HG03565 (cell line): ENCODE measurements around the gene HMOX1.
"Not testable (repeated sequence)": the region's sequence is repeated elsewhere in the genome, so short reads cannot be mapped to it uniquely, and the experiment has no call there.

ENCODE experiments used
- ATAC-seq: cut with Tn5 transposase; IDR thresholded peaks from one replicate; pipeline ENCODE4 v1.9.1; 2021; ENCODE audit warnings: mild to moderate bottlenecking, moderate library complexity; ENCODE audit not compliant: unreplicated experiment

HMOX1 gene

GRCh38 chr22:35378621-35379020, 2.3 kb upstream of the HMOX1 start:
- no peak for ATAC-seq

- no peak for ATAC-seq
Measured at GRCh38 chr22:35379146-35379993, 1.5 kb upstream of the HMOX1 start.

GRCh38 chr22:35380013-35380412, 883 bp upstream of the HMOX1 start:
- no peak for ATAC-seq

- no peak for ATAC-seq
Measured at GRCh38 chr22:35381424-35382009, 621 bp downstream of the HMOX1 start.

- ATAC-seq: no peak
Measured at GRCh38 chr22:35383679-35384071, 2.8 kb downstream of the HMOX1 start.

GRCh38 chr22:35384527-35384926, 3.6 kb downstream of the HMOX1 start:
- no peak for ATAC-seq

- no peak for ATAC-seq
Measured at GRCh38 chr22:35384975-35385588, 4.2 kb downstream of the HMOX1 start.

GRCh38 chr22:35386670-35387288, 5.9 kb downstream of the HMOX1 start:
- no peak for ATAC-seq

GRCh38 chr22:35390933-35391332, 10.0 kb downstream of the HMOX1 start:
- ATAC-seq: no peak

- no peak for ATAC-seq
Measured at GRCh38 chr22:35392357-35392756, 11.5 kb downstream of the HMOX1 start.

- no peak for ATAC-seq
Measured at GRCh38 chr22:35393116-35394010, 12.5 kb downstream of the HMOX1 start.

- ATAC-seq: no peak
Measured at GRCh38 chr22:35394011-35394312, 13.1 kb downstream of the HMOX1 start.

GRCh38 chr22:35394810-35395563, 14.1 kb downstream of the HMOX1 start:
- no peak for ATAC-seq

GRCh38 chr22:35396622-35397021, 15.7 kb downstream of the HMOX1 start:
- ATAC-seq: not testable (repeated sequence)

- no peak for ATAC-seq
Measured at GRCh38 chr22:35397095-35397904, 16.4 kb downstream of the HMOX1 start.

- no peak for ATAC-seq
Measured at GRCh38 chr22:35398591-35398973, 17.7 kb downstream of the HMOX1 start.

GRCh38 chr22:35399114-35399677, 18.3 kb downstream of the HMOX1 start:
- ATAC-seq: no peak

GRCh38 chr22:35399678-35400500, 19.0 kb downstream of the HMOX1 start, which contains the start of gene MCM5:
TSS of gene MCM5 (plus strand) at chr22:35400140. CDS start at chr22:35400439, 299 bp downstream.
- ATAC-seq: peak; percentile 83
